GM12874 (cell line): ENCODE results near the gene FAM120A.

Experiments used
- TF ChIP-seq, protein P1 (sequence below): IDR thresholded peaks from 2 replicates; pipeline ENCODE4 v1.5.1; 2011; ENCODE audit warnings: low read depth, mild to moderate bottlenecking, control low read depth, low read length, moderate library complexity; ENCODE audit not compliant: insufficient read depth

FAM120A gene

GRCh38 chr9:93461414-93461743 lies 9.9 kb downstream of the FAM120A start:
- TF ChIP-seq, protein P1, sequence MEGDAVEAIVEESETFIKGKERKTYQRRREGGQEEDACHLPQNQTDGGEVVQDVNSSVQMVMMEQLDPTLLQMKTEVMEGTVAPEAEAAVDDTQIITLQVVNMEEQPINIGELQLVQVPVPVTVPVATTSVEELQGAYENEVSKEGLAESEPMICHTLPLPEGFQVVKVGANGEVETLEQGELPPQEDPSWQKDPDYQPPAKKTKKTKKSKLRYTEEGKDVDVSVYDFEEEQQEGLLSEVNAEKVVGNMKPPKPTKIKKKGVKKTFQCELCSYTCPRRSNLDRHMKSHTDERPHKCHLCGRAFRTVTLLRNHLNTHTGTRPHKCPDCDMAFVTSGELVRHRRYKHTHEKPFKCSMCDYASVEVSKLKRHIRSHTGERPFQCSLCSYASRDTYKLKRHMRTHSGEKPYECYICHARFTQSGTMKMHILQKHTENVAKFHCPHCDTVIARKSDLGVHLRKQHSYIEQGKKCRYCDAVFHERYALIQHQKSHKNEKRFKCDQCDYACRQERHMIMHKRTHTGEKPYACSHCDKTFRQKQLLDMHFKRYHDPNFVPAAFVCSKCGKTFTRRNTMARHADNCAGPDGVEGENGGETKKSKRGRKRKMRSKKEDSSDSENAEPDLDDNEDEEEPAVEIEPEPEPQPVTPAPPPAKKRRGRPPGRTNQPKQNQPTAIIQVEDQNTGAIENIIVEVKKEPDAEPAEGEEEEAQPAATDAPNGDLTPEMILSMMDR = no peak

- TF ChIP-seq, protein P1 = no peak
These were observed 10.3 kb downstream of the FAM120A start for GRCh38 chr9:93461821-93462220.

DNA sequence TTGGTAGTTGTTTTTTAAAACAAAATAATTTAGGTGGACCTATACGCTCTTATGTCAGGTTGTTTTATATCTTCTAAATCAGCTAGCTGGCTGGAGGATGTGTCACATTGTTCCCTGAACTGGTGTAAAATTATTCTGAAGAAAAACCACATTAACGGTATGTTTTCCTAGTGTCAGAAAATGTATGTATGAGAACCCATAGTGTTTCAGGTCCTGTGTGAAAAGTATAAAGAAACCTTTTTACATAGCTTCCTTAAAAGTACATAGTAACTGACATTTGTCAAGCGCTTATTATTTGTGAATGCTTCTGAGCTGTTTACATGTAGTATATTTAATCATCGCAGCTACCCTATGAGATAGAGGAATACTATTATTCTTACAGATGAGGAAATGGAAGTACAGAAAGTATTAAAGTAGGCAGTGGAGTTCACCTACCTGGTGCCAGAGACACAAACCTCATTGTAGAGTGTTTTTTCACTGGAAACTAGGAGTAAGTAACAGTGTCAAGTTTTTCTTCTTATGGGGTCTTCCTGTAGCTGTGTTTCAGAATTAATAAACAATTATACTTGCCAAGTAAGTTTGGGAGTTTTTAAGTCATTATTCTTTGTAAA lies 12.3 kb downstream of the FAM120A start:
- TF ChIP-seq, protein P1 = no peak

DNA sequence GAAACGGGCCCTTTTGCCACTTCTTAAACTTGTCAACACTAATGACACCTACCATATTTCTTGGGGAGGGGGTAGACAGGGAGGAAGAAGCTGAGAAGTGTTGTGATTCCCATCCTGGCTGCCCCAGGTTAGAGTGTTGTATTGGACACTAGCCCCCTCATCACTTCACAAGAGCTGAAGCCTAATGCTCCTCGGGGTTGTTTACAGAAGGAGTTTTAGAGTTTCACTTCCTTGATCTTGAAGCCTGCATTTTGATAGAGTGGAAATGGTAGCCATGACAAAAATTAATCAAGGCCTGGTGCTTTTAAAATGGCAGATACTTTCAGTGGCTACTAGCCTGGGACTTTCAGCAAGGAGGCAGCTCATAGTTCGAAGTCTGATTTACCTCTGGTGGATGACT lies 12.9 kb downstream of the FAM120A start:
- TF ChIP-seq, protein P1 = no peak

DNA sequence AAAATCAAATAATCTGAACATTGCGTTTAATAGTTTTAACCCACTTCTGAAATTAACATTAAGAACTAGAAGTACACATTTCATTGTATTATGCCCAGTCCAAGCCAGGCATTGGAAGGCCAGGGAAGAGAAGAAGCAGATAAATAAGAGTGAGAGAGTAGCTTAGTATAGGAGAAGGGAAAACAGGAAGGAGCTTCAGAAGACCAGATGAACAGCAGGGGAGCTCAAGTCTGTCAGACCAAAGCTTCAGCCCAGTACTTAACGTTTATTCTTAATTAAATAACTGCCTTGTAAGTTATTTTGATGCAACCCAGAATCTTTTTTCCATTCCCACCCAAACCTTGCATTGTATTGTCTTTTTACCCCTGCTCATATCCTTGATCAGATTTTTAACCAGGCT lies 13.4 kb downstream of the FAM120A start:
- TF ChIP-seq, protein P1 = no peak

DNA sequence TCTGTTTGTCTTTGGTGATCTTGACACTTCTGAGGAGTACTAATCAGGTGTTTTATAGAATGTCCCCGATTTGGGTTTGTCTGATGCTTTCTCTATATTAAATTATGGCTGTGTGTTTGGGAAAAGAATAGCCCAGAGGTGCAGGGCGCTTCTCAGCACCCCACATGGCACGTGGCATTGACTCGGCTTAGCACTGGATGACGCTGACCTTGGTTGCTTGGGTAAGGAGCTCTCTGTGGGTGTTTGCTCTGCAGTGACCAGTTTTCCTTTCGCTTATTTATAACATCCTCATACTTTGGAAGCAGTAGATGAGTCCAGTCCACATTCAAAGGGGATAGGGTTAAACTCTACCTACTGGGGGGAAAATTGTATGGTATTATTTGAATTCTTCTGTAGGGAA lies 14.4 kb downstream of the FAM120A start:
- TF ChIP-seq, protein P1 = no peak

- TF ChIP-seq, protein P1 = no peak
These were observed 15.1 kb downstream of the FAM120A start for GRCh38 chr9:93466416-93467061.
